ENCODE data around the gene EVA1A.

The EVA1A gene

GRCh38 chr2:75541430-75541829 lies 19.3 kb downstream of the EVA1A start:
- DNase-seq (ENCODE audit: low read depth, low spot score) = no peak

GRCh38 chr2:75540994-75541393 lies 19.7 kb downstream of the EVA1A start:
- DNase-seq (ENCODE audit: low read depth, low spot score) = no peak

GRCh38 chr2:75539955-75540716 lies 20.6 kb downstream of the EVA1A start:
- no peak for DNase-seq (ENCODE audit: low read depth, low spot score)

- no peak for DNase-seq (ENCODE audit: low read depth, low spot score)
Measured at GRCh38 chr2:75538521-75539490, 21.9 kb downstream of the EVA1A start.

GRCh38 chr2:75537658-75538057 lies 23.1 kb downstream of the EVA1A start:
- no peak for DNase-seq (ENCODE audit: low read depth, low spot score)

- no peak for DNase-seq (ENCODE audit: low read depth, low spot score)
Measured at GRCh38 chr2:75533135-75533534, 27.6 kb downstream of the EVA1A start.

- DNase-seq (ENCODE audit: low read depth, low spot score) = no peak
Measured at GRCh38 chr2:75532488-75532887, 28.3 kb downstream of the EVA1A start.

GRCh38 chr2:75528221-75528977 lies 32.3 kb downstream of the EVA1A start:
- DNase-seq (ENCODE audit: low read depth, low spot score) = peak; percentile 91

- no peak for DNase-seq (ENCODE audit: low read depth, low spot score)
Measured at GRCh38 chr2:75527676-75528075, 33.1 kb downstream of the EVA1A start.

- no peak for DNase-seq (ENCODE audit: low read depth, low spot score)
Measured at GRCh38 chr2:75526842-75527241, 33.9 kb downstream of the EVA1A start.

- no peak for DNase-seq (ENCODE audit: low read depth, low spot score)
Measured at GRCh38 chr2:75525434-75526310, 35.1 kb downstream of the EVA1A start.

- no peak for DNase-seq (ENCODE audit: low read depth, low spot score)
Measured at GRCh38 chr2:75524276-75524911, 36.3 kb downstream of the EVA1A start.

GRCh38 chr2:75523313-75524275 lies 37.1 kb downstream of the EVA1A start:
- DNase-seq (ENCODE audit: low read depth, low spot score) = no peak

GRCh38 chr2:75522543-75523312 lies 38.0 kb downstream of the EVA1A start:
- no peak for DNase-seq (ENCODE audit: low read depth, low spot score)

- no peak for DNase-seq (ENCODE audit: low read depth, low spot score)
Measured at GRCh38 chr2:75521225-75521872, 39.4 kb downstream of the EVA1A start.

- DNase-seq (ENCODE audit: low read depth, low spot score) = no peak
Measured at GRCh38 chr2:75519843-75520242, 40.9 kb downstream of the EVA1A start.

GRCh38 chr2:75518638-75519465 lies 41.9 kb downstream of the EVA1A start:
- no peak for DNase-seq (ENCODE audit: low read depth, low spot score)
